ENCODE data around the gene RNF123.

DNA sequence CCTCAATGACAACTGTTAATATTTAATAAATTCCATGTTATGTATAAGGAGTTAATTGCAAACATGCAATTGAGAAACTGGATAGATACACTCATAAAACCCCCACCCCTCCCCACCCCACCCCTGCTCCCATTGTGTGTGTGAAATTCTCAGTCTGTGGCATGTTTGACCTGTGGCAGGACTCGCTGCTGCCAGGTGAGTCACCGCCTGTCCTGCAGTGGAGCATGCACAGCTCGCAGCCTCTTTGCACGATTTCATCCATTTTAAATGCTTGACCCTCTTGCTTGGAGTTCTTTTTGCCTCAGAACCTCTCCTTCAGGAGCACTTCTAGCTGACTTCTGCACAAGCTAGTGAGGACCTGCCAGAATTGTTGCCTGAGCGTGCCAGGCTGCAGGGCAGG lies 20.5 kb upstream of the RNF123 start:
- no peak for TF ChIP-seq EP300 (IDR thresholded peaks at IDR 0.05)
- TF ChIP-seq, protein P1, sequence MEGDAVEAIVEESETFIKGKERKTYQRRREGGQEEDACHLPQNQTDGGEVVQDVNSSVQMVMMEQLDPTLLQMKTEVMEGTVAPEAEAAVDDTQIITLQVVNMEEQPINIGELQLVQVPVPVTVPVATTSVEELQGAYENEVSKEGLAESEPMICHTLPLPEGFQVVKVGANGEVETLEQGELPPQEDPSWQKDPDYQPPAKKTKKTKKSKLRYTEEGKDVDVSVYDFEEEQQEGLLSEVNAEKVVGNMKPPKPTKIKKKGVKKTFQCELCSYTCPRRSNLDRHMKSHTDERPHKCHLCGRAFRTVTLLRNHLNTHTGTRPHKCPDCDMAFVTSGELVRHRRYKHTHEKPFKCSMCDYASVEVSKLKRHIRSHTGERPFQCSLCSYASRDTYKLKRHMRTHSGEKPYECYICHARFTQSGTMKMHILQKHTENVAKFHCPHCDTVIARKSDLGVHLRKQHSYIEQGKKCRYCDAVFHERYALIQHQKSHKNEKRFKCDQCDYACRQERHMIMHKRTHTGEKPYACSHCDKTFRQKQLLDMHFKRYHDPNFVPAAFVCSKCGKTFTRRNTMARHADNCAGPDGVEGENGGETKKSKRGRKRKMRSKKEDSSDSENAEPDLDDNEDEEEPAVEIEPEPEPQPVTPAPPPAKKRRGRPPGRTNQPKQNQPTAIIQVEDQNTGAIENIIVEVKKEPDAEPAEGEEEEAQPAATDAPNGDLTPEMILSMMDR (IDR thresholded peaks at IDR 0.05), result no peak
- TF ChIP-seq POLR2A (IDR thresholded peaks at IDR 0.05), result no peak
